Motor neuron (in vitro differentiated cells): ENCODE measurements around the gene THSD4. TPM values are rescaled to one million over a fixed set of nuclear protein-coding genes. Genes with fewer than 3 reads are reported as not detected.

ENCODE experiments used
- ATAC-seq, 8 experiments: fragments of 200-7000 bp; cut with Tn5 transposase; replicated peaks in 6 of 8; 2 replicates each; pipeline ENCODE4 v1.8.0; 2021; ENCODE audit warnings: mild to moderate bottlenecking in 8 of 8, moderate library complexity in 8 of 8
- H3K27ac ChIP-seq, 2 donors: fragments of 250-450 bp; sonication (Bioruptor Pico); 2 replicates each; pipeline ENCODE4 v1.9.0; 2021; ENCODE audit warnings: antibody characterized with exemption in 2 of 2, mild to moderate bottlenecking in 2 of 2, moderate library complexity in 1 of 2
- H3K4me1 ChIP-seq, 2 donors: fragments of 250-450 bp; sonication (Bioruptor Pico); replicated peaks in 1 of 2; 2 replicates each; pipeline ENCODE4 v1.6.1; 2021; ENCODE audit warnings: antibody characterized with exemption in 2 of 2, mild to moderate bottlenecking in 2 of 2, moderate library complexity in 1 of 2
- H3K4me3 ChIP-seq, 5 donors: fragments of 250-450 bp; sonication (Bioruptor Pico); 2 replicates each; pipeline ENCODE4 v1.9.0; 2021; ENCODE audit warnings: antibody characterized with exemption in 5 of 5, mild to moderate bottlenecking in 5 of 5, moderate library complexity in 4 of 5
- WGBS, 10 experiments: fragments of 450-650 bp; shearing (Covaris generic); methylation state at CpG; one replicate each; pipeline ENCODE4 v1.0.0; 2022; 5-methylcytosine and 5-hydroxymethylcytosine counted together
- in situ Hi-C, 9 experiments: fragments of 400-800 bp; cut with MboI; loops; one replicate each; pipeline ENCODE4 v1.15.0; 2021; ENCODE audit warnings: low sequenced_read_pairs in 9 of 9, low pct_unique_long_range_greater_than_20kb in 2 of 9; ENCODE audit not compliant: unreplicated experiment in 9 of 9
- total RNA-seq, 8 experiments: library from RNA; unstranded; fragments of 300-600 nt; gene quantifications; 2 replicates each; pipeline versions ENCODE4 v1.2.3 to v1.2.4, GENCODE V29; 2022

THSD4 gene
- total RNA-seq, 8 experiments from 2014 or later, result 1.3 to 28.4 (median 6.7) TPM

GRCh38 chr15:71538181-71538580, 422.9 kb downstream of the THSD4 start:
- WGBS, 10 experiments, result 77 to 100% (median 95%) methylated on average over 2 to 5 of the region's 5 CpGs
- in situ Hi-C loops, result no loop called here

GRCh38 chr15:71541746-71542145, 426.5 kb downstream of the THSD4 start:
- in situ Hi-C loops, result no loop called here
- H3K27ac ChIP-seq, result no peak overlapping the region
- peak in 1 of 8 experiments; percentile 49 for ATAC-seq
- 29 to 100% (median 91%) methylated on average over 1 to 2 of the region's 2 CpGs for WGBS, 10 experiments
- H3K4me3 ChIP-seq, result no peak overlapping the region
- H3K4me1 ChIP-seq, result peaks cover 5 to 9% of the 10 kb centered on the region in 2 donors

More at GRCh38 chr15:71538181-71538580, 422.9 kb downstream of the THSD4 start:
- Histone ChIP-seq H3K4me1 (peaks cover 0 to 3% of the 10 kb centered on the region in 2 donors), H3K4me3 (no peak overlapping the region), H3K27ac (no peak overlapping the region)
- no peak for ATAC-seq

GRCh38 chr15:71542836-71543235, 427.6 kb downstream of the THSD4 start:
- Histone ChIP-seq H3K4me1 (peaks cover 16 to 20% of the 10 kb centered on the region in 2 donors), H3K4me3 (no peak overlapping the region), H3K27ac (no peak overlapping the region)
- ATAC-seq, result no peak
- in situ Hi-C loops, result no loop called here

- in situ Hi-C loops, result no loop called here
- H3K4me3 ChIP-seq, result no peak overlapping the region
- peaks cover 21 to 25% of the 10 kb centered on the region in 2 donors for H3K4me1 ChIP-seq
- H3K27ac ChIP-seq, result no peak overlapping the region
- ATAC-seq, result no peak
- 33 to 100% (median 94%) methylated on average over 1 to 3 of the region's 3 CpGs; no CpG with 5 or more reads in 1 of the 10 experiments for WGBS, 10 experiments
These were observed 428.1 kb downstream of the THSD4 start for GRCh38 chr15:71543413-71543812.

GRCh38 chr15:71545223-71545760, 430.0 kb downstream of the THSD4 start:
- in situ Hi-C loops, result no loop called here
- Histone ChIP-seq H3K4me1 (peaks cover 38 to 41% of the 10 kb centered on the region in 2 donors), H3K4me3 (no peak overlapping the region), H3K27ac (no peak overlapping the region)
- WGBS, 10 experiments, result 23 to 98% (median 51%) methylated on average over 2 to 5 of the region's 5 CpGs; no CpG with 5 or more reads in 2 of the 10 experiments
- no peak for ATAC-seq

GRCh38 chr15:71545923-71546322, 430.7 kb downstream of the THSD4 start:
- no peak for ATAC-seq
- Histone ChIP-seq H3K4me3 (no peak overlapping the region), H3K4me1 (peaks cover 38 to 41% of the 10 kb centered on the region in 2 donors), H3K27ac (no peak overlapping the region)
- 91 to 100% (median 100%) methylated on average over 1 of the region's 1 CpG; no CpG with 5 or more reads in 7 of the 10 experiments for WGBS, 10 experiments
- in situ Hi-C loops, result no loop called here

GRCh38 chr15:71547011-71547410, 431.7 kb downstream of the THSD4 start:
- H3K4me1 ChIP-seq, result peaks cover 41 to 48% of the 10 kb centered on the region in 2 donors
- H3K4me3 ChIP-seq, result peak overlapping the region in 1 of 5 donors; percentile 0
- WGBS, 10 experiments, result 4 to 33% (median 16%) methylated on average over 2 to 9 of the region's 12 CpGs; no CpG with 5 or more reads in 5 of the 10 experiments
- in situ Hi-C loops, result no loop called here
- H3K27ac ChIP-seq, result no peak overlapping the region
- ATAC-seq, result peak; percentile 34 to 76 (median 62)

GRCh38 chr15:71548401-71548807, 433.1 kb downstream of the THSD4 start:
- WGBS, 10 experiments, result 0 to 40% (median 20%) methylated on average over 1 to 2 of the region's 4 CpGs; no CpG with 5 or more reads in 5 of the 10 experiments
- ATAC-seq, result peak in 6 of 8 experiments; percentile 38 to 73 (median 68)
- Histone ChIP-seq H3K27ac (peak overlapping the region in 1 of 2 donors; percentile 57), H3K4me3 (peak overlapping the region in 2 of 5 donors; percentile 2 to 4), H3K4me1 (peaks cover 44 to 48% of the 10 kb centered on the region in 2 donors)
- in situ Hi-C loops, result no loop called here

- H3K27ac ChIP-seq, result peak overlapping the region in 1 of 2 donors; percentile 57
These were observed 433.8 kb downstream of the THSD4 start for GRCh38 chr15:71549091-71549490.

GRCh38 chr15:71549697-71550096, 434.4 kb downstream of the THSD4 start:
- Histone ChIP-seq H3K27ac (no peak overlapping the region), H3K4me3 (no peak overlapping the region), H3K4me1 (peaks cover 44 to 48% of the 10 kb centered on the region in 2 donors)
- ATAC-seq, result no peak
- in situ Hi-C loops, result loop anchor here in 1 of 9 experiments (25.0 kb wide), 1 partner anchor 188 kb away; no protein-coding TSS in a partner anchor
- WGBS, 10 experiments, result 44 to 94% (median 69%) methylated on average over 2 to 4 of the region's 5 CpGs; no CpG with 5 or more reads in 3 of the 10 experiments

More at GRCh38 chr15:71549091-71549490, 433.8 kb downstream of the THSD4 start:
- H3K4me1 ChIP-seq, result peaks cover 44 to 48% of the 10 kb centered on the region in 2 donors
- in situ Hi-C loops, result no loop called here
- peak in 3 of 8 experiments; percentile 4 to 17 (median 10) for ATAC-seq
- WGBS, 10 experiments, result 0 to 85% (median 31%) methylated on average over 1 to 4 of the region's 5 CpGs
- peak overlapping the region in 1 of 5 donors; percentile 1 for H3K4me3 ChIP-seq

- no peak overlapping the region for H3K4me3 ChIP-seq
- peak in 1 of 8 experiments; percentile 19 for ATAC-seq
- 67 to 84% (median 78%) methylated on average over 1 to 5 of the region's 5 CpGs; no CpG with 5 or more reads in 2 of the 10 experiments for WGBS, 10 experiments
- peaks cover 40 to 44% of the 10 kb centered on the region in 2 donors for H3K4me1 ChIP-seq
- in situ Hi-C loops, result loop anchor here in 1 of 9 experiments (25.0 kb wide), 1 partner anchor 186 kb away; no protein-coding TSS in a partner anchor
- H3K27ac ChIP-seq, result no peak overlapping the region
These were observed 436.3 kb downstream of the THSD4 start for GRCh38 chr15:71551566-71551965.

GRCh38 chr15:71559098-71559497, 443.8 kb downstream of the THSD4 start:
- Histone ChIP-seq H3K4me1 (peaks cover 3 to 10% of the 10 kb centered on the region in 2 donors), H3K4me3 (no peak overlapping the region), H3K27ac (no peak overlapping the region)
- WGBS, 10 experiments, result 45 to 100% (median 80%) methylated on average over 1 to 3 of the region's 3 CpGs; no CpG with 5 or more reads in 1 of the 10 experiments
- no peak for ATAC-seq
- in situ Hi-C loops, result loop anchor here in 1 of 9 experiments (25.0 kb wide), 1 partner anchor 178 kb away; no protein-coding TSS in a partner anchor

- in situ Hi-C loops, result loop anchor here in 1 of 9 experiments (25.0 kb wide), 1 partner anchor 178 kb away; no protein-coding TSS in a partner anchor
- WGBS, 10 experiments, result 37 to 100% (median 58%) methylated on average over 1 to 3 of the region's 3 CpGs
- Histone ChIP-seq H3K4me3 (no peak overlapping the region), H3K27ac (no peak overlapping the region), H3K4me1 (peaks cover 3 to 10% of the 10 kb centered on the region in 2 donors)
- no peak for ATAC-seq
These were observed 444.3 kb downstream of the THSD4 start for GRCh38 chr15:71559616-71560015.
